Measurements from ENCODE around the gene ZNF423.

Gene ZNF423

DNA sequence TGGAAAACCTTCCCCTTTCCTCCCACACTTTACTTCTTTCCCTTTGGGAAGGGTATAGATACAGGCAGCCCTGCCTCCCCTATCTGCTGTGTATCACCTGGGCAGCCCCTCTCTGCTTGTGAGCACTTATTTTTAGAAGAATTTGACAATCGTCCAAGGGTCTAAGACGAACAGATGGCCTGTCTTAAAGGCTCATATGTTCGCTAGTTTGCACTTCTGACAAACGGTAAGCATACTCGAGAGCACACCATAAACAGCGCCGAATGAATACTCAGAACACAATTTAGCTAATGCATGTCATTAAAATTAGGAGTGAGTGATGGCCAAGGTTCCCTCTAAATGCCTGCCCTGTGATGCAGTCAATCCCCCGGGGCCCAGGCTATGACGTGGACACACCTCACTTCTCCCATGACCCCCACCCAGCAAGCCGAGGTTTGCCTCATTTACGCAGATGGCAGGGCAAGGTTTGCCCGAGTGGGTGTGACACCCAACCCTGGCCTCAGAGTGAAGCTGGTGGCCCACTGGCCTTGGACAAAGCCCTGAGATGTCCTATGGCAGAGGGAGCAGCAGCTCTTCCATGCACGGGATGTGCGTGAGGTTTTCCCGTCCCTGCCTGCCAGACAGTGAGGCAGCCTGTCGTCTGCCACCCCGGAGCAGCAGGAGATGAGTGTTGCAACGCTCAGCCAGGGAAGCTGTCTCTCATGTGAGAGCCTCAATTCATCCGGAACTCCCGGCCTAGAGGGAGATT is 357.1 kb downstream of the ZNF423 start:
- DNase-seq, result no peak

DNA sequence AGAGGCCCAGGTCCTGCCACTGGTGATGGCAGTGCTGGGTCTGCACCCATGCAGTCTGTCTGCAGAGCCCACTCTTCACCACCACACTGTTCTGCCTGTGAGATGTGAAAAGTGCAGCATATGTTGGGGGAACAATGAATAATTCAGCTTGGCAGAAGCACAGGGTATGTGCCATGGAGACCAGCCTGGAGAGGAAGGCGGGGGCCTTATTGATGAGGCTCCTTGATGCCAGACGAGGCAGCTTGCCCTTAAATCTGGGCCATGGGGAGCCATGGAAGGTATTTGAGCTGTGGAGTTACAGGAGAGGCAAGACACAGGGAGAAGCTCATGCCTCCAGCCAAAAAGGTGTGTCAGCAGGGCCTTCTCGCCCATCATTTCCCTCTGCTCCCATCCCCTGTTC is 357.6 kb downstream of the ZNF423 start:
- no peak for DNase-seq

DNA sequence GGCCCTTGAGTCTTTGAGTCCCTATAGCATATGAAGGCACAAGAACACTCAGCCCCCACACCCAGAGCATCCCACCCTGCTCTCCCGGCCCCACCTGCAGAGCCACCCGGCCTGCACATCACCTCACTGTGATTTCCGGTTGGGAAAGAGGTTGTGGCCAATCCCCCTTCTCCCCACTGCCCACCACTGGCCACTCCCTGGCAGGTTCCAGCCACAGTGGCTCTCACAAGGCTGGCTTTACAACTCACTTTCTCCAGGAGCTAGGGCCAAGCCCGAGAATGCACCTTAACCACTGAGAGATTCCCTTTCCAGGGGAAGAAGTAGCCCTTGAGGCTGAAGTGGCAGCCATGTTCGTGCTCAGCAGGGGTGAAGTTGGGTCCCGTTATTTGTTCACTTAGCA is 358.4 kb downstream of the ZNF423 start:
- no peak for DNase-seq

DNA sequence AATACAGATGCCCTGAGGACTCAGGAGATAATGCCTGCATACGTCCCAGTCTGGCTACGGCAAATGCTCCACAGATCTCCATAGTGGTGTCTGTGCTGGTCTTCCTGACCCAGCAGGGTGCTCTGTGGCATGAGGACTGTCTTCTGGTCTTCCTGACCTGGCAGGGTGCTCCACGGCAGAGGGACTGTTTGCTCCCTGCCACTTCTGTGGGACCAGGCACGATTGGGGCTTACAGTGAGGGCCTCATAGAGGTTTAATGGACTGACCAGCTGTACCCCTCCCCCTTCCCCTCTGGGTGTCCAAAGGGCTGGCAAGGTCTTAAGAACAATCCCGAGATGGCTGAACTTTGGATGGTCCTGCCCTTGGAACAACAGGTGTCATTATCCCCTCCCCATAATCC is 359.3 kb downstream of the ZNF423 start:
- DNase-seq, result no peak

DNA sequence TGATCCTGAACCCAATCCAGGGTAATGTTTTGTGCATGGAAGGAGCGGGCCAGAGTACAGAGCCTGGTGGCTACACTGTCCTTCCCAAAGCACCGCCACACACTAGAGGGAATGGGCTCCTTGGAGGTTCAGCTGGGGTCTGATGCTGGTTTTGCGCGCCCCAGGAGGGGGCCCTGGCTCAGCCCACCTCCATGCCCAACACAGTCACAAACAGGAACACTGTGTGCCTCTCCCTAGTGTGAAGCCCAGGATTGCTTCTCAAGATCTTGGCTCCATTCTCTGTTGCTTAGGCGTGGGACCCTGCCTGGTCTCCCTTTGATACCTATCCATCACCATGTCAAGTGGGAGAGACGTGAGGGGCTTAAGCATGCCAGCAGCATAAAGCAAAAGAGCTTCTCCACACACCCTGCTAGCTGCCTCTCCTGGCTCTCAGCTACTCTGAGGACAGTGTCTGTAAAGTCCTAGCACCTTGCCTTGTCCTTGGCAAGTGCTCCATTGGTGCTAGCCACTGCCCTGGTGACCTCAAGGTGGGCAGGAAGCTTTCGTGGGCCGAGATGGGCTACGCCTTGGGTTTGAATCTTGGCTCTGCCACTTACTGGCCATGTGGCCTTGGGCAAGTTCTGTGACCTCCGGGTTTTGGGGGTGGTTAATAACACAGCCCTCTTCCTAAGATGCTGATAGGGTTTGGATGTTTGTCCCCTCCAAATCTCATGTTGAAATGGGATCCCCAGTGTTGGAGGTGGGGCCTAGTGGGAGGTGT is 360.1 kb downstream of the ZNF423 start:
- no peak for DNase-seq

DNA sequence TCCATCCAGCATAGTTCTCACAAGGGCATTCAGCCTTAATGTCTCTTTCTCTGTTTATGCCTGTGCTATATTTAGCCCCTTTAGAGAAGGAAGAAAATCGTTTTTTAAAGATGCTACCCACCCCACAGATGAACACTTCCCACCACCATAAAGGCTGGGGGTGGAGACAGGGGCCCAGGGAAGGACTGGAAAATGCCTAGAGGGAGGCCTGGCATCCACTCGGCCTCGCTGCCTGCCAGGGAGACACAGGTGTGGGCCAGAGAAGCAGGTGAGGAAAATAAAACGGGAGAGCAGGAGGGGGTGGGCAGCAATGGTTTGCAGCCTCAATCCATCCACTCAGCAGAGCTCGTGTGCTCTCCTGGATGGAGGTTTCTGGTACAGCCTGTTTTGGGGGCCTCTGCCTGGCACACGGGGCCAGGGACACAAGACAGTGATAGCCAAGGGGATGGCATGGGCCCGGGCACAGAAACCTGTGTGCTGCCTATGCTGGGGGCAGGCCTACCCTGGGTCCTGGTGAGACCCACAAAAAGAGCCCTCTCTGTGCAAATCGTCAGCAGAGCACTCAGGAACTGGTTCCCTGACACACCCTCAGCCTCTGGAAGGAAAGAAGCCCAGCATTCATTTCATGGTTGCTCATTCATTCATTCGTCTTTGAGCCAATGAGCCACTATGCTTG is 360.9 kb downstream of the ZNF423 start:
- no peak for DNase-seq

DNA sequence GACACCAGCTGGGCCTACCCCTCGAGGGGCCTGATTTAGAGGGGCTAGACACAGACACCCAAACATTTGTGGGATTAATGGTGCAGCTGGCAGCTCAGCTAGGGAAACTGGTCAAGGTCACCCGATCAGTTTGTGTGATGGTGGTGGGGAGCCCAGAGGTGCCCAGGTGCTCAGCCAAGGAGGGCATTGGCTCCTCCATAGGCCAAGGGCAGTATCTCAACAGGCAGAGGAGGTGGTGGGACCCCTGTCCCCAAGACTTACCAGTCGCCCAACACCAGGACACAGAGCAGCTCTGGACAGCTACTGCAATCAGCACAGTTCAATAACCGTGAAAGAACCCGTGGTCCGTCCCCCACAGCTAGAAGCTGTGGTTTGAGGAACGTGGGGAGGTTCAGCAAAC is 361.4 kb downstream of the ZNF423 start:
- DNase-seq, result no peak

DNA sequence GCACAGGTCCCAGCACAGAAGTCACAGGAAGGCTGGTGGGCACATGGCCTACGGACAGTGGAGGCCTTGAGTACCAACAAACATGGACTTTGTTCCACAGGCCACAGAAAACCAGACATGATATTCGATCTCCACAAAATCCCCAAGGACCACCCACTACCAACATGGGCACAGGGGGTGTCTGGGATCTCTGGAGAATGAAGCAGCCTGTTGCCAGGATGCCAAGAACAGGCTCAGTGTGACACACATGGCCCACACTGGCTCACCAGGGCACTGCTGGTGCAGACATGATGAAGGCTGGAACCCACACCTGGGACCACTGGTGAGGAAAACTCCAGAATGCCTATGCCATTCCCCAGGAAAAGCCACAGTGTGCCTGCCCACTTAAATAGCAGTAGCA is 362.1 kb downstream of the ZNF423 start:
- no peak for DNase-seq

DNA sequence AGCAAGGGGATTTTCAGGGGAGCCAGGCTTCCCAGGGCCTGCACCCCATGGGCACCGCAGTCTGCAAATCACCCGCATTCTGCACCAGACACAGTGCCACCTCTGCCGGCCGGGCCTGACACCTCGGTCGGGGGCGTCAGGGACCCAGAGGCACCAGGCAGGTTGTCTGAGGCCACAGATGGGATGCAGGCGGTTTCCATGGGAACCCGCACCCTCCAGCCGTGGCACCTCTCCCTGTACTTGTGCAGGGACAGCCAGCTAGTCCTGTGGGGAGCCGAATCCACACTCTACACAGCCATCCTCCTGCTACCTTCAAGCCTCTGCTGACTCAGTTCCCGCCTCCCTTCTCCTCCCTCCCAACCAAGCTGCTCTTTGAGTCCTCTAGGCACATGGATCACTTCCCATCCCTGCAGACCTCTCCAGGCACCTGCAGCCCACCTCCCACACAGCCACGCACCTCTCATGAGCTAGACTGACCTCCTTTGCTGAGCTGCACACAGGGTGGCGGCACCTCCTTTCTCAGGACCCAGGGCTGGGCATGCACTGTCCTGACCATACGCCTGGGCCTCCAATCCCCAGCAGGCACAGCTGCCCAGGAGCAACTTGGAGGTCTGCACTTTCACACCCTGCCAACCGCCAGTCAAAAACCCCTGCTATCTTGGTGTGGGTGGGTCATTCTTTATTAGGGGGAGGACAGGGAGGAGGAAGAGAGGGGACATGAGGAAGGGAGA is 362.9 kb downstream of the ZNF423 start:
- DNase-seq, result no peak

DNA sequence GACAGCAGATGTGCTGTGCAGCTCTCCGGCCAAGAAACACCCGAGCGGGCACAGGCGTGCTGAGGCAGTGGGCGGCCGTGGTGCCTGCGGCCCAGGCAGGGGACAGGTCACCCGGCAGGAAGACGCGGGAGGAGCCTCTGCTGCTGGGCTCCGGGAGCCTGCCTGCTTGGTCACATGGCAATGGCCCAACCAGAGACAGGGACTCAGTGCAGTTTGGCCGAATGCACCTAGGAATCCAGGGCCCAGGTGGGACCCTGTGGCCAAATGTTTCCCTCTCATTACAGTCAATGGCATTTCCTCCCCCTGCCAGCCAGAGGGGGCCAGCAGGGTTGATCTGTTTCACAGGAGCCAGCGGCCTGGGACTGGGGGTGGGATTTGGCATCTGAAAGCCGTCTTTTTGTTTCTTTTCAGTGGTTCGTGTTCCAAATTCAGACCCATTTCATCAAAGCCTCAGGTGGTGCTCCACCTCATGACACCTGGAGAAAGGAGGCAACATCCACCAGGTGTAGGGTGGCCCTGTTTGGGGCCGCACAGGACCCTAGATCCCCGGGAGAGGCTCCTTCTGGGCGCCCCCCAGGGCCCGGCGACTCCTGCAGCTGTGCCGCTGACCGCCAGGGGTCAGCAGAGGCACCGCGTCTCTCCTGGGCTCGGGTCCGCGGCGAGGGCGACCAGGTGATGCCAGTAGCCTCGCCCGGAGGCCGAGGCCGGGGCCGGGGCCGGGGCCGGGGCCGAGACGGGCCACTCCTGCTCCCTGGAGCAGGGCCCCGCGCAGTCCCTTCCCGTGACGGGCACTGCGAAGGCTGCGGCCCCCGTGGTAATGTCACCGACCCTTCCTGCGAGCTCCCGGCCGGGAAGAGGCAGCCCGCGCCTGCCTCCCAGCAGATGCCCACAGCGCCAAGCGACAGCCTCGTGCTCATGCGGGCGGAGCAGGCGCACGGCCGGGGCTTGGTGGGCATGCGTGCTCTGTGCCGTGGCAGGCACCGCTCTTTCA is 363.8 kb downstream of the ZNF423 start:
- peak; percentile 52 for DNase-seq

DNA sequence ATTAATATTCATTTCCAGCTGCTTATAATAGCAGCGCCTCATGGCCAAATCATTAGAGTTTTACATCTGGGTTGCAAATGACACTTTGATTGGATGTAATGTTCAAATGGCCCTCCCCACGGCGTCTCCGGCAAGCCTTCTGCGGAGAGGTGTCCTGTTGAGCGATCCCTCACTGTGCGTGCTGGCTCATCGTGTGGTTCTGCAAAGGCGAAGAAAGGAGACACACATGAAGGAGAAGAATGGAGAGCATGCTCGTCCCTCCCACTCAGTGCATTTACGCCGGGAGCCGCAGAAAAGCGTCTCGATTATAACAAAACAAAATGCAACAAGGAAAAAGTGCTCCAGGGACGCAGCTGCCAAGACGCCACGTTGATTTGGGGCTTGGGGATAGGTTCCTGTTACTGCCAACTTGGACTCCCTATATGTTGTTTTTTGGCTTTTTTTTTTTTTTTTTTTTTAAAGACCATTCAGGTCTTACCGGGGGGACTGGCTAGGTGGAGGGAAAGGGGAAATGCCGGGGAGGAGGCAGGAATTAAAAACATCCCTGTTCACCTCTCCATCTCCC is 364.7 kb downstream of the ZNF423 start:
- no peak for DNase-seq

DNA sequence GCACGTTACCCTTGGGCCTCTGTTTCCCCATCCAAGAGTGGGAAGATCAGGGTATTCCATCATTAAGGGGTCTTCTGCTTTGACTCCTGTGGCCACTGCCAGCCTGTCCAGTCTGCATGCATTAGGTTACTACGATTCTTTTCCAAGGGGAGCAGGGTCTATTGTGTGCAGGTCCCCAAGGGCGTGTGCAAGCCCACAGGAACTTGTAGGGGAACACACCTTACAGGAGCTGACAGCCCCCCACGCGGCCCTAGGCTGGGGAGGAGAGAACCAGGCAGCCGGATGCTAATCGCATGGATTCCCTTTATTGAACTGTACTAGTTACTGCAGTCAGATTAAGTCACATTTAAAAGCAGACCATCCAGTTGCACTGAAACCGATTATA is 365.6 kb downstream of the ZNF423 start:
- peak; percentile 23 for DNase-seq

DNA sequence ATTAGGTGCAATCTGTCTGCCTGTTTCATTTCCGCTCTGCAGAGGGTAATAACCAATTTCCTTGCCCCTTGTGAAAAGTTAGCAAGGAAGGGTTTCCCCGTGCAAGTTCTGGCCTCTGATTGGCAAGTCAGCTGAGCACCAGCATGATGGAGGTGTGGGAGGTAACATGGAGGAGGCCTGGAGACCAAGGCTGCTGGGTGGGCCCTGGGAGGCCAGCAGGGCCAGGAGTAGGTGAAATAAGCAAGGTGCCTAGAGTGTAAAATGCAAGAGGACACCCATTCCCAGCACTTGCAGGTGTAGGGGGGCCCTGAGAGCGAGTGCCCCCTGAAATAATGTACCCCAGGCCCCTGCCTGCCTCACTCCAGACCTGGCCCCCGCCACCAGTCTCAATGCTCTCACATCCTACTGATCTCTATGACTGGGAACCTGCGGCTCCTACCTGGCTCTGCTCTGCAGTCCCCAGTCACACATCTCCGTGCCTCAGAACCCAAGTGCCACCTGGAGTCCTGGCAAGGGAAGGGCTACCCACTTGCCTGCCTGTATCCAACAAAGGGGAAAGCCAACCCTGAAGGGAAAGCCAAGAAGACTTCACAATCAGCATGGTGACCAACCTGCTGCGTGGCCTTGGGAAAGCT is 366.1 kb downstream of the ZNF423 start:
- DNase-seq, result peak; percentile 13

DNA sequence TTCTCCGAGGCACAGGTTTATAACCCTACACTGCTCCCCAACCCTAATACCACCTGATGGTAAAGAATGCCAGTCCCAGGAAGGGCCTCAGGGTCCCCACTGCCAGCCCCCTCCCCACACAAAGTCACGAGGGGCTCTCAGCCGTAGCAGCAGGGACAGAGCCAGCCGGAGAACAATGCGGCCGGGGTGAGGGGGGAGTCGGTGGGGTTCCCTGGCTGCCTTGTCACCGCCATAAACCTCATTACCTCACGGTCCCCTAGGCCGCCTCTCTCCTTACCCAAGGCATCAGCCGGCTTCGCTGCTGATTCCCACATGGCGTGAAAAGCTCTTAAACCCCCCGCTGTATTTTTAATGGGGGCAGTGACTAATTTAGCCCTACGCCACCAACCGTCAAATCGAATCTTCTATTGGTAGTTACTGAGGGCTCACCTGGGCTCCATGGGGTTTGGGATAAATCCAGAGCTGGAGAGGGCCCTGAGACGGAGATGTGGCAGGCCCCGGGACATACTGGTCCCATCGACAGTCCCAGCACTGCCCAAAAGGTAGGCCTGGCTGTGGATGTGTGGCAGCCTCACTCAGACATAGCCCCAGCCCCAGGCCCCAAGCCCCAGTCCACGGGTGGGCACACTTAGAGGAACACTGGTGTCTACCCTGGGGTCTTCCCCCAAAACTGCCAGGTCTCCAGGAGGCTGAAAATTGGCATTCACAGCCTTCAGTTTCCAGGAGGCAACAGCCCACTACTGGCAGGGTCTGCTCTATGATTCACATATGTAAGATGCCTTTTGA is 367.0 kb downstream of the ZNF423 start:
- DNase-seq, result peak; percentile 11

DNA sequence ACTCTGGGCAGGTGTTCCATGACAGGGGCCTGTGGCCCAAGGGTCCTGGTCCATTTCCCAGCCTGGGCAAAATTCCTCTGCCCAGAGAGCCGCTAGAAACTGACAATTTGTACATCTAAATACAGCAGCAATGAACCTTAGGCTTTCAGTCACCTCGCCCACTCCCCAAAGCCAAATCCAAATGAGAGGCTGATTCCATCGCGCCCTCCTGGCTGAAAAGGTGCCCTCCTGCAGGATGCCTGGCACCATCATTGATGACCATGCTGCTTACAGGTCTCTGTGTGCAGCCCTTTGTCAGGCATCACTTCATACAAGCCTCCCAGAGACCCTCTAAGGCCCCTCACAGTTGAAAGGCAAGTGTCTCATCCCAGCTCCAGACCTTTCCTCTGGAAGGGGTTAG is 367.6 kb downstream of the ZNF423 start:
- DNase-seq, result peak; percentile 18

DNA sequence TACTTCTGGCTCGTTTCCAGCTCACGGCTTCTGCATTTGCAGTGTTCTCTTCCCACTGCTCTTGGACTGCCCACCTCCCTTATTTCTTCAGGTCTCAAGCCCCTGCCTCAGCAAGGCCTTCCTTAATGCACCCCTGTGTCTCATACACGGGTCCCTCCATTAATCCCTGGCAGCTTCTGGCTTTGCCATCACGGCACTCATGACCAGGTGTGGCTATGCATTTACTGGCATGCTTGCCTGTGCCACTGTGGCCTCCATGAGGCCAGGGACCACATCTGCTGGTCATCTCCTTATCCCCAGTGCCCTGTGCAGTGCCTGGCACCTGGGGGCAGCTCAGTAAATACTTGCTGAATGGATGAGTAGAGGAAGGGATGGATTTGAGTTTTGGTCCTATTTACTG is 368.2 kb downstream of the ZNF423 start:
- DNase-seq, result peak; percentile 7

DNA sequence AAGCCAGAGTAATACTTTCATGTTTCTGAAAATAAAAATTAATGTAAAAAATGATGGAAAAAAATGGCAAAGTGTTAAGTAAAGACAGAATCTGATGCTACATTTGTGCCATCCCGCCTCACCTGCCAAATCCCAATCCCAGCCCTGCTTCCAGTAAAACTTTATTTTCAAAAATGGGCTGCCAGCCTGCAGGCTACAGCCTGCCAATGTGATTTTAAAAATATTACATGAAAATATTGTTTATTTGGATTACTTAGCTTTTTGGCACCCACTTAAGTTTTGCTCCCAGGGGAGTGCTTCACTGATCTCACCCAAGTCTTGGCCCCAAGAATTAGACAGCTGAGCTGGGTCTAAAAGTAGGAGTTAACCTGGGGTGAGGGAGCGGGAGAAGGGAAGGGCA is 369.5 kb downstream of the ZNF423 start:
- peak; percentile 5 for DNase-seq

DNA sequence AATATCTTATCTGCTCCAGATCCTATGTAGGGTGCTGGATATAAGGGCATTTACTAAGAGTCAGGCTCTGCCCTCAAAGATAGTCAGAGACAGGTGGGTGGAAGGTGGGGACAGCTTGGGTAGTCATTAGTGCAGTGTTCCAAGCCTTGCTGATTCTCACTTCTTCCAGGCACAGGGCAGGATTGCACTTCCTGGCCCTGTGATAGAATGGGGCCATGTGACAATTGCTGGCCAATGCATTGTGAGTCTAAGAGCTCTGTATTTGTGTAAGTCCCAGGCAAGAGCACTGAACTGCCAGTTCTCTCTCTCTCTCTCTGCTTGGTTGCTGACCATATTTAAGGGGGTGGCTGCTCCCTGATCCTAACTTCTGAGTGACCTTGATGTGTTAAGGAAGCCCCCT is 370.2 kb downstream of the ZNF423 start:
- no peak for DNase-seq

DNA sequence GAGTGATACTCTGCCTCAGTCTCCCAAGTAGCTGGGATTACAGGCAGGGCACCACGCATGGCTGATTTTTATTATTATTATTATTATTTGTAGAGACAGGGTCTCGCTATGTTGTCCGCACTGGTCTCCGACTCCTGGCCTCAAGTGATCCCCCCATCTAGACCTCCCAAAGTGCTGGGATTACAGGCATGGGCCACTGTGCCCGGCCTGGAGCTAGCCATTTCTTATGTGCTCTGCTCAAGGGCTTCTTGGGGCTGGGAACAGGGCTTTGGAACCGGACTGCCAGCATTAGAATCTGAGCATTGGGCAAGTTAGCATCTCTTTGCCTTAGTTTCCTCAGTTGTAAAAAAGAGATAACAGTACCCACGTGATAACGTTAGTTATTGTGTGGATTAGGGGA is 371.0 kb downstream of the ZNF423 start:
- peak; percentile 11 for DNase-seq

DNA sequence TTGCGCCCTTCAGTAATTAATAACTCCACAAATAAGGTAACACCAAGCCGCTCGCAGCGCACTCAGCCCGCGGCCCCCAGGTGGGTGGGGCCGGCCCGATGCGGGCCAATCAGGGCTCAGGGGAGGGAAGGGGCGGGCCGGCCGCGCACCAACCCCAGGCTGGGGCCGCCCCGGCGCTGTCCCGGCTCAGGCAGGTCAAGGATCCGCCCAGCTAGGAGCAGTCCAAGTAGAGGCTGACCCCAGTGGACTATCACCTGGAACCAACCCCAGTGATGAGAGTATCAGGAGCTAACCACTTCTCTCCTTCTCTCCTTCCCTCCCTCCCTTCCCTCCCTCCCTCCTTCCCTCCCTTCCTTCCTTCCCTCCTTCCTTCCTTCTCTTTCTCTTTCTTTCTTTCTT is 371.5 kb downstream of the ZNF423 start:
- DNase-seq, result peak; percentile 56

Measured in activated CD4-positive, CD25-positive, alpha-beta regulatory T cell treated with anti-CD3 and anti-CD28 coated beads, Interleukin-2, amount 50 U/mL, for 72 hours (primary cell).